ENCODE data around the gene ELAC1.
"Not testable (repeated sequence)": the region's sequence is repeated elsewhere in the genome, so short reads cannot be mapped to it uniquely, and the experiment has no call there.

Gene ELAC1, protein sequence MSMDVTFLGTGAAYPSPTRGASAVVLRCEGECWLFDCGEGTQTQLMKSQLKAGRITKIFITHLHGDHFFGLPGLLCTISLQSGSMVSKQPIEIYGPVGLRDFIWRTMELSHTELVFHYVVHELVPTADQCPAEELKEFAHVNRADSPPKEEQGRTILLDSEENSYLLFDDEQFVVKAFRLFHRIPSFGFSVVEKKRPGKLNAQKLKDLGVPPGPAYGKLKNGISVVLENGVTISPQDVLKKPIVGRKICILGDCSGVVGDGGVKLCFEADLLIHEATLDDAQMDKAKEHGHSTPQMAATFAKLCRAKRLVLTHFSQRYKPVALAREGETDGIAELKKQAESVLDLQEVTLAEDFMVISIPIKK

DNA sequence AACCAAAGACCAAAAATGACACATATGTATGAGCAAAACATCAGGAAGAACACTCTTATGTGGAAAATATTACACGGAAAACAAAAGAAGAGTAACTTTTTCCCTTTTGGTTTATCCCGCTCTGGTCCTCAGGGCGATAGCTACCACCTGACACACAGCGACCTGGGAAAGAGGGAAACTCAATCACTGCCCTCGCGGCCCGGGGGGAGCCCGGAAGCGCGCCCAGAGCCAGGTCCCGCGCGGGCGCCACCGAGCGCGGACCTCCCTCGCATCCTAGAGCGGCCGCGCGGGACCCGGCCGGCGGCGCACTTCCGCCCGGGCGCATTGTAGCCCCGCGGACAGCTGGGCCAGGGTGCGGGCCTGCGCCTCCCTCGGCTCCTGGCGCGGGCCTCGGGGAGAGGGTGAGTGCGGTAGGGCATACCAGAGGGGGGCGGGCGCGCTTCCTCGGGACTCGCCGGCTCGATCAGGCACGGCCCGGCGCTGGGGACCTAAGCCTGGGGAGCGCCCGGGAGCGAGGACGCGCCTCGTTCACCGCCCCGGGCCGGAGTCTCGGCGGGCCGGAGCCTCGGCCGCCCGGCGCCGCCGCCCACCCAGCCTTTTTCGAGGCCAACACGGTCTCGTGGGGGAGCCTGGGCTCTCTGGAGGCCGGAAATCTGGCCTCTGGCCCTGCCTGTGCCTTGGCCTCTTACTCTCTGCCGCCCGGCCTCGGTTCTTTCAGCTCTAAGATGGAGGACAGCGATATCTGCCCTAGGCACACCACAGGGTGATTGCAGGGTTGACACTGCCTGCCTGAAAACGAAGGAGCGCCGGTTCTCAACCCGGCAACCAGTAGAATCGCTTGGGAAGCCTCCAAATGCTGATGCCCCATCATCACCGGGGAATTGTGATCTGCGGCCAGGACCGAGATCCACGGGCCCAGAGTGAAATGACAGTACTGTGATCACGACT, at the start of gene ELAC1:
Gene ELAC1 (plus strand): TSS at position 327 of the 948 bp plus-strand sequence. CDS start 6,365 bp downstream, outside the sequence.
- peak; percentile 66 for DNase-seq

DNA sequence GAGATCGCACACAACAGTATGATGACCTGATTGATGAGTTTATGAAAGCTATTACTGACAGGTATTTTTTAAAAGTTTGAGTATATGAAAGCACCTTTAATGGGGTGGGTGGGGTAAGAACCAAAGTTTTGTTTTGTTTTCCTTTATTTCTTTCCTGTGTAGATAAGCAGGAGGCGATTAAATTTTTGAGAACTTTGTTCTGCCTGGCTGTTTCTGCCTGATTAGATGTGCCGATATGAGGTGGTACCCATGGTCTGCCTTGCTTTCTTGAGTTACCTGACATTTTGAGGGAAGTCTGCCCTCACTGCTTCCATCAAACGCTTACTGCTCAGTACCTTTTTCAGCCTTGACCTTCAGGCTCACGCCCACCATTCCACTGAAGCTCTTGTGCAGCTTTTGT, 49.7 kb upstream of the ELAC1 start:
- DNase-seq, result no peak

DNA sequence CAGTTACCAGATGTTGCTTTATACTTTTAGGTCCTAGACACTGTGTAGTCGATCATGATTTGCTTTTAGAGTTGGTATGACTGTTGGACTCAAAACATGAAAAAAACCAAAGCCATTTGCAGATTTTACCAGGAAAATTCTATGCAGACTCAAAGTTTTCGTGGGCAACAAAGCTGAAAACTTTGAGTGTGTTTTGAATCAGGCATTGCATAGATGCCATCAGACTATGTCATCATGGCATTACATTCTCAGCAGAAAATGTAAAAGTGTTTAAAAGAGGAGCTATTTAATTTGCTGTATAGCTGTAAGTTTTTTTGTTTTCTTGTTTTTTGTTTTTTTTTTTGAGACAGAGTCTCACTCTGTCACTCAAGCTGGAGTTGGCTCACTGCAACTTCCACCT, 43.5 kb upstream of the ELAC1 start:
- DNase-seq, result no peak

DNA sequence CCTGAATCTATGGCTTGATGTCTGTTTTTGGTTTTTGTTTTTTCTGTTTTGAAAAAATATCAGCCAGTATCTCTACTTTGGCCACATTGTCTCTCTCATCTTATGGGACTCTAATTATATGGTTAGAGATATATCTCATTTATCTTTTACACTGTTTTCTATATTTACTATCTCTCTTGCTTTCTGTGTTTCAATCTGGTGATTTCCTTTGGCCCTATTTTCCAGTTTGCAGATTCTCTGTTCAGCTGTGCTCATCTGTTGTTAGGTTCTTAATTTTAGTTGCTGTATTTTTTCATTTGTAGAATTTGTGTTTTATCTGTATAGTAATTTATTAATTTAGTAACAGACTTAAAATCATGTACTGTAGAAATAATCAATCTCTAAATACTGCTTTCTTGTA, 41.3 kb upstream of the ELAC1 start:
- DNase-seq, result no peak

DNA sequence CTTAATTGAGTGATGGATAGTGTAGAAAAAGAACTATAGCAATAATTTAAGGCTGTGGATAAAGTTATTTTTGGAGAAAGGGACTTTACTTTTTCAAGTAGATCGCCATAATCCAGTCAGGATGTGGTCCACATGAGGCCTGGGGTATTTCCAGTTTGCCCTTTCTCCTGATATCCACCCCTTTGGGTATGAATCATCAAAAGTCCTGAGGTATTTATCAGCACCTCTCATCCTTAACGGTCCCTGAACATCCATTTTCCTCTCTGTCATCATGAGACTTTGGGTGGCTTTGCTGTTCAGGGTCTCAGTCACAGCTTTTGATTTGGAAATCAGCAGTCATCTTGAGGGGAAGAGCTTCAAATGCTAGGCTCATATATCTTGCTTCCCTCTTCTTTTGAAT, 39.3 kb upstream of the ELAC1 start:
- DNase-seq, result no peak

DNA sequence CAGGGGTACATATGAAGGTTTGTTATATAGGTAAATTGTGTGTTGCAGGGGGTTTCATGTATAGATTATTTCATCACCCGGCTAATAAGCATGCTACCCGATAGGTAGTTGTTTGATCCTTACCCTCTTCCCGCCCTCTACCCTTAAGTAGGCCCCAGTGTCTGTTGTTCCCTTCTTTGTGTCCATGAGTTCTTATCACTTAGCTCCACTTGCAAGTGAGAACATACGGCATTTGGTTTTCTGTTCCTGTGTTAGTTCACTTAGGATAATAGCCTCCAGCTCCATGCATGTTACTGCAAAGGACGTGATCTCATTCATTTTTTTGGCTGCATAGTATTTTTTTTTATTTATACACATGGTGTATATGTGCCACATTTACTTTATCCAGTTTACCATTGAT, 34.2 kb upstream of the ELAC1 start:
- DNase-seq, result no peak

DNA sequence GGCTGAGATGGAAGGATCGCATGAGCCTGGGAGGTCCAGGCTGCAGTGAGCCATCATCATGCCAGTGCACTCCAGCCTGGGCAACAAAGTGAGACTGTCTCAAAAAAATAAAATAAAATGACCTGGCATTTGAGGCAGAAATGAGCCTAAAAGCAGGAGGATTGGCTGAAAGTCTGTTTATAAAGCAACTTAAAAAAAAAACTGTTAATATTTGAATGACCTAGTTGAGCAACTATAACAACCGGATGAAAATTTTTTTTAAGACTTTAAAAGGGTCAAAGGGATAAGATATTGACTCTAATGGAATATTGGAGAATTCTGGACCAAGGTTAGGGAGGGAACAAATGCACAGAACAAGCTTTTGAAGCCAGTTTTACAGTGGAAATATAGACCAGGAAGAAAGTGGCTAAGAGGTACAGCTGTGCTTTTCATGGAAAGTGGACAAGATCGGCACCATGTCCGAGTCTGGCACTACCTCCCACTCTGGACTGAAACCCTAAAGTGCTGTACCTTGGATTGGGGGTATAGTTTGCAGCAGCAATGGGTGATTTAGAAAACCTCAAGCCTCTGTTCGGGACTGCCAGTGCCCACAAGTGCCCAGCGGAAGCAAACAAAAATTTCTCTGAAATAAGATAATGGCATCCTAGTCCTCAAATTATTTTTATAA, 33.2 kb upstream of the ELAC1 start:
- DNase-seq, result no peak

DNA sequence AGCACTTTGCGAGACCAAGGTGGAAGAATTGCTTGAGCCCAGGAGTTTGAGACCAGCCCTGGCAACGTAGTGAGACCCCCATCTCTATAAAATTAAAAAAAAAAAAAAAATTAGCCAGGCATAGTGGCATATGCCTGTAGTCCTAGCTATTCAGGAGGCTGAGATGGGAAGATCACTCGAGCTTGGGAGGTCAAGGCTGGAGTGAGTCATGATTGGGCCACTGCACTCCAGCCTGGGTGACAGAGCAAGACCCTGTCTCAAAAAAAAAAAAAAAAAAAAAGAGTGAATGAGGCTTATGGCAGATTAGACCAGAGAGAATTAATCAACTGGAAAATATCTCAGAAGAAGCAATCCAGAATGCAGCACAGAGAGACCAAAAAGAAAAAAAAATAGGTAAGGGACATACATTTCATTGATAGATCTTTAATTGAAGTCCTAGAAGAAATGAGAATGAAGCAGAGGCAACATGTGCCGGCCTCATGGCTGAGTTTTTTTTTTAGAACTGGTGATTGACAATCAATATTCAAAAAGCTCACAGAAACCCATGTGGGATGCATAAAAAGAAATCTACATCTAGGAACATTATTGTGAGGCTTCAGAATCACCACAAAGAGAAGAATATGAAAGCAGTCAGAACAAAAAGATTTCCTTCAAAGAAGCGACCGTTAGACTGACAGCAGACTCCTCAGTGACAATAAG, 32.2 kb upstream of the ELAC1 start:
- DNase-seq, result no peak

DNA sequence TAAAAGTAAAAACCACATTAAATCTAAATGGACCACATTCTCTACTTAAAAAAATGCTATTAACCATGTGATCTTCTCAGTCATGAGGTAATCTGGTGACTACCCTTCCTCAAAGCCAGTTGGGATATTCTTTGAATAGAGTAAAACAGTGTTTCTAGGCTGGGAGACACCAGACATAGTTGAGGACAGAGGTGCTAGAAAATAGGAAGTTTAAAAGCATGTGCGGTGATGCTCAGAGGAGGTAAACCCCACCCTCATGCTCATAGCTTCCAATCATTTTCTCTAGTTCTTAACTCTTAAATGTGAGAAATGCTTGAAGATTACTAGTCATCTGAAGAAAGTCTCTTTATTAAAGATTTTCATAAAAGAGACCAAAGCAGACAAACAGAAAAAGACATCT, 30.7 kb upstream of the ELAC1 start:
- DNase-seq, result no peak

DNA sequence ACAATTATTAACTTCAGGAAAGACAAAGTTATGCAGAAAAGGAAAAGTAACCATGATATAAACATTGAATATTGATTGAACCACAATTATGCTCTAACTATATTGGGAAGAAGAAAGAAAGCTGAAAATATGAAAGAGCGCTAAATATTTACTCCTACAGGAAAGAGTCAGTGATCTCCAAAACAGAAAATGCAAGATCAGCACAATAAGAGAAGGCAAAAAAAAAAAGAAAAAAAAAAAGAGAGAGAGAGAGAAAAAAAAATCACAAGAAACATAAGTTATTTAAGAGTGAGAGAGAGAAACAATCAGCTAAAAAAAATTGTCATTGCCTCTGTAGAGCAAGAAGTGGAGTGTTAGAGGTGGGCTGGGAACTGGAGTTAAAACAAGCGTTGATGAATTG, 28.9 kb upstream of the ELAC1 start:
- DNase-seq, result no peak

DNA sequence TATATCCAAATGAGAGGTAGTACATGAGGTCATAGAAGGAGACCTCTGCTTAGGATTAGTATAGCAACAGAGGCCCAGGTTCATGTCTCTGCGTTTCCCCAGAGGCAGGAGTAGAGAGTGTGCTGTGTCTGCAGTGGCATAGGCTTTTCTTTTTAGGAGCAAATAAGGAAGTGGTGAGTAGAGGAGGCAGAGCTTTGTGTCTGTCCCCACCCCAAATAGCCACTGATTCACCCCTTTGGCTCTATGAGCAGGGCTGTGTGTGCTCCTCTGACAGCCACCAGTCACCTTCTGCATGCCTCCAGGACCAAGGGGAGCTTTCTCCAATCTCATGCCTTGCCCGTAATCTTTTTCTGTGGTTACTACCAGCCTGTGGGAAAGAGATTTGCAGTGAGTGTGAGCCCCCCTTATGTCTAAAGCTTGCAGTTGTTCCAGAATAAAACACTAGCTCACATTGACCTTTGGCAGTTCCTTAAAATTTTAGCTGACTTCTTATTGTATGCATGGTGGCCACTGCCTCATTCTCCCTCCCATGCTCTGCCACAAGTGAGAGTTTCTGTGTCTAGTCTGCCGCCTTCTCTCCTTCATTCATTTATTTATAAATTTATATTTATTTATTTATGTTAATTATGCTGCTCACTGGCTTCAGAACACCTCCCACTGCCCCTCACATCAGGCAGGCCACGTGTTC, 23.5 kb upstream of the ELAC1 start:
- no peak for DNase-seq

DNA sequence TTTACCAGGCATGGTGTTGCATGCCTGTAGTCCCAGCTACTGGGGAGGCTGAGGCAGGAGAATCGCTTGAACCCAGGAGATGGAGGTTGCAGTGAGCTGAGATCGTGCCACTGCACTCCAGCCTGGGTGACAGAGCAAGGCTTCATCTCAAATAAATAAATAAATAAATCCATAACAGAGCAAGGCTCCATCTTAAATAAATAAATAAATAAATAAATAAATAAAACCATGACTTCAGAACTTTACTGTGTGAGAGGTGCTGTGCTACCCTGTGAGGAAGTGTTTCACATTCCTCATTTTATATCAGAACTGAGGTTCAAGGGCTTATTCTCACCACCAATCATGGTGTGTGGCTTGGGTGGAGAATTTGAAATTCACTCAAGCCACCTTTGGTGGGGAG, 21.9 kb upstream of the ELAC1 start:
- DNase-seq, result not testable (repeated sequence)

DNA sequence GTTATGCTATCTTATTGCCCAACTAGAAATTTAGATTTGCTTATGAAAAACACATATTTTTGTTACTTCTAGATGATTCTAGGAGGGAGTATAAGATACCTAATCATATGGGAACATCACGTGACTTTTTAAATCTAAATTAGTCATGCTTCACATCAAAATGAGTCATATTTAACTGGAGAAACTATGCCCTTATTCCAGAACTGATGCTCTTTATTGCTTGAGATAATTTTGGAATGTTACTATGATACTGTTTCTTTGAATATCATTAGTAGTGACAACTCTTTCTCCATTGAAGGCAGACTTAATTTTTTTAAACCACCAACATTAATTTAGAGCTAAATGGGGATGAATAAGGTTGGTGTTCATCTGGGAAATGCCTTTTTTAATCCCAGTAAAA, 19.9 kb upstream of the ELAC1 start:
- no peak for DNase-seq

DNA sequence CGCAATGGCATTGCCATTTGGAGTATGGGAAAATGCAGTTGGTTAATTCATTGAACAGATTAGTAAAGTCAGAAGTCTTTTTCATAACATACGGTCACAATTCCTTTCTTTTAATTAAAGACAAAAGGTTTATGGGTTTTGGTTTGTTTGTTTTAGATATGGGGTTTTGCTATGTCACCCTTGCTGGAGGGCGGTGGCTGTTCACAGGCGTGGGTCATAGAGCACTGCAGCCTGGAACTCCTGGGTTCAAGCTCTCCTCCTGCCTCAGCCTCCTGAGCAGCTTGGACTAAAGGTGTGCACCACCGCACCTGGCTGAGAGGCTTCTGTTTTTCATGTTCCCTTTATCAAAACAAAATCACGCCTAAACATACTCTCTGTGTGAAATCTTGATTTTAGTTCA, 18.7 kb upstream of the ELAC1 start:
- no peak for DNase-seq

DNA sequence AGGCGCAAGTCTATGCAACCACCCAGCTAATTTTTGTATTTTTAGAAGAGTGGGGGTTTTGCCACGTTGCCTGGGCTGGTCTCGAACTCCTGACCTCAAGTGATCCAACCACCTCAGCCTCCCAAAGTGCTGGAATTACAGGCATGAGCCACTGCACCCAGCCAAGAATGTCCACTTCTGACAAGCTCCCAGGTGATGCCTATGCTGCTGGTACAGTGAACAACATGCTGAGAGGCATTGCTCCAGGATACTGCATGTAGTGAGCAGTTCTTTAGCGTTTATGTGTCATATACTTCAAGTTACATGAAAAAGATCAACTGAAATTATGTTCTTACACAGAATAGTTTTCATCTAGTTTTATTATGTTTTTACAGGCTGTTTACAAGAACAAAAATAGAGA, 17.2 kb upstream of the ELAC1 start:
- no peak for DNase-seq

DNA sequence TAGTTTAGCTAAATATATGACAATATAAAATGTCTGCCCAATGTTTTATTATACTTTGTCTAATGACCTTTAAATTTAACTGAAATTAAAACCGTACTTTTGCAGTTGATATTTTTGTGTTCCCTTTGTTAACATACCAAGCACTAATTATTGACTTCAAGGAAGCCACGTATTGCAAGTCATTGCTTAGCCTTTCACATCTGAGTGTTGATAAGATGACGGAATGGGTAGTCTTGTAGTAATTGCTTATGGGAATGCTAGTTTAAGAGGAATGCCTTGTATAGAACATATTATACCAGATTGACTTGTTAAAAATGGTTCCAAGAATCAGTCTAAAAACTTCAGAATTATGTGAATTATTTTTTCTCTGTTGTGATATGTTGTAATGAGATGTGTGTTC, 14.0 kb upstream of the ELAC1 start:
- no peak for DNase-seq

DNA sequence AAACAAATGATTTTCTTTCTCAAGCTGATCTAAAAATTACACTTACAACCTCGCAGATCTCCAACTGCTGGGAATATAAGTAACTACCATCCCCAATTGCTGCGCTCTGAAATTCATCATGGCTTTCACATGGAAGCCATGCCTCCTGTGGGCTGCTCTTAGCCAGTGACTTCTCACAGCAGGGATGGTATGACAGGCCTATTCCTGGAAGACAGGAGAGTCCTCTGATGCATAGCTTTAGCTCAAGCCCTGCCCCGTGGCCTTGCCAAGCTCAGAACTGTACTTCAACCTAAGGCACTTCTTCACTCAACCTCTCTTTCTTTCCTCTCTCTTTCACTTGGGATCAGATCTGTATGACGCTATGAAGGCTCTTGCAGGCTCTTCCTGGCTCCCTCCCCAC, 12.6 kb upstream of the ELAC1 start:
- no peak for DNase-seq

DNA sequence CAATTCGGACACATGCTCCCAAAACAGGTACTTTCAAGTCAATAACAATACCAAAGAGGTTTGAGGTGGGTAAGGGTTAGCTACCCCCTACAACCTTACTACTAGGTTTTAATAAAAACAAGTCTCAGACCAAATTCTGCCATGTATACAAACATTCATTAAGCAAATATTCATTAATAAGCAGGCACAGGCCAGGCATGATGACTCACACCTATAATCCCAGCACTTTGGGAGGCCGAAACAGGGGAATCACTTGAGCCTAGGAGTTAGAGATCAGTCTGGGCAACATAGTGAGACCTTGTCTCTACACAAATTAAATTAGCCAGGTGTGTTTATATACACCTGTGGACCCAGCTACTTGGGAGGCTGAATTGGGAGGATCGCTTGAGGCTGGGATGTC, 11.7 kb upstream of the ELAC1 start:
- DNase-seq, result no peak

DNA sequence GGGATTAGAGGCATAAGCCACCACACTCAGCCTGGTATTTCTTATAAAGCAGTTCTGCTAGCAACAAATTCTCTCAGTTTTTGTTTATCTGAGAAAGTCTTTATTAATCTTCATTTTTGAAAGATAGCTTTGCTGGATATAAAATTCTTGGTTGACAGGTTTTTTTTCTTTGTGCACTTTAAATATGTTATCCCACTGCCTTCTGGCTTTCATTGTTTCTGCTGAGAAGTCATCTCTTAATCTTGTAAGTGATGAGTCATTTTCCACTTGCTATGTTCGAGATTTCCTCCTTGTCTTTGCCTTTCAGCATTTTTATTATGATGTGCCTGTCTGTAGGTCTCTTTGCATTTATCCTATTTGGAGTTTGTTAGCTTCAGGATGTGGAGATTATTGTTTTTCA, 5.9 kb upstream of the ELAC1 start:
- DNase-seq, result no peak

DNA sequence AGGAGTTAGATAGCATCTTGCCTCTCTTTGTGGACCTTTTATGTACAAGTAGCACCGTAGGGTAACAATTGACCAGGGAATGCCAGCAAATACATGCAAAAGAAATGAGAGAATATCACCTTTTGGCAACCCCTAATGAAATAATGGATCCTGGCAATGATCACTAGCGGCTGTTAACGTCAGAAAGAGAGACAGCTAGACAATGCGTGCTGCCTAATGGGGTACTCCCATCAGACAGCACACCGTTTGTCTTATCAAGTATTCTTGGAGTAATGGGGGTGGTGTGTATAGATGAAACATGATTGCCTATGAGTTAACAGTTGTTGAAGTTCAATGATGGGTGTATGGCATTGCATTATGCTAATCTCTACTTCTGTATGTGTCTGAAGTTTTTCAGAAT, 1.6 kb downstream of the ELAC1 start:
- no peak for DNase-seq

DNA sequence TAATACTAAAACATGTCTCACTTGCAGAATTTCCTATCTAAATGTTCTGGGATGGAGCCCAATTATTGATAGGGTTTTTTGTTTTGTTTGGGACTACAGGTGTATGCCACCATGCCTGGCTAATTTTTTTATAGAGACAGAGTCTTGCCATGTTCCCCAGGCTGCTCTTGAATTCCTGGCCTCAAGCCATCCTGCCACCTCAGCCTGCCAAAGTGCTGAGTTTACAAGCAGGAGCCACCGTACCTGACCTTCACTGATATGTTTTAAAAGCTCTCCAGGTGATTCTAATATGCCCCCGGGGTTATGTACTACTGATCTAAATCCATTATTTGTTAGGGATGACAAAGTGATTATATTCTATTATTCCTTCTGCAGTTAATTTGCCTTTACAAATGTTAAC, 2.2 kb downstream of the ELAC1 start:
- DNase-seq, result no peak

DNA sequence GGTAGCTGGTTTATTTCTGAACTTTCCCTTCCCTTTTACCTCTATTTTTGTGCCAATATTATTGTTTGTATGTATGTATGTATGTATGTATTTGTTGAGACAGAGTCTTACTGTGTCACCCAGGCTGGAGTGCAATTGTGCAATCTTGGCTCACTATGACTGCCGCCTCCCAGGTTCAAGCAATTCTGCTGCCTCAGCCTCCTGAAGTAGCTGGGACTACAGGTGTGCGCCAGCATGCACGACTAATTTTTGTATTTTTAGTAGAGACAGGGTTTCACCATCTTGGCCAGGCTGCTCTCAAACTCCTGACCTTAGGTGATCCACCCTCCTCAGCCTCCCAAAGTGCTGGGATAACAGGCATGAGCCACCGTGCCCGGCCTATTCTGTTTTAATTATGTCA, 4.6 kb downstream of the ELAC1 start:
- not testable (repeated sequence) for DNase-seq
